Measurements from ENCODE around the gene CCDC57. TPM values are rescaled to one million over a fixed set of nuclear protein-coding genes. Genes with fewer than 3 reads are reported as not detected.

The CCDC57 gene
- total RNA-seq, 6 experiments from 2014 or later, result 10.1 to 37.4 (median 17.2) TPM

DNA sequence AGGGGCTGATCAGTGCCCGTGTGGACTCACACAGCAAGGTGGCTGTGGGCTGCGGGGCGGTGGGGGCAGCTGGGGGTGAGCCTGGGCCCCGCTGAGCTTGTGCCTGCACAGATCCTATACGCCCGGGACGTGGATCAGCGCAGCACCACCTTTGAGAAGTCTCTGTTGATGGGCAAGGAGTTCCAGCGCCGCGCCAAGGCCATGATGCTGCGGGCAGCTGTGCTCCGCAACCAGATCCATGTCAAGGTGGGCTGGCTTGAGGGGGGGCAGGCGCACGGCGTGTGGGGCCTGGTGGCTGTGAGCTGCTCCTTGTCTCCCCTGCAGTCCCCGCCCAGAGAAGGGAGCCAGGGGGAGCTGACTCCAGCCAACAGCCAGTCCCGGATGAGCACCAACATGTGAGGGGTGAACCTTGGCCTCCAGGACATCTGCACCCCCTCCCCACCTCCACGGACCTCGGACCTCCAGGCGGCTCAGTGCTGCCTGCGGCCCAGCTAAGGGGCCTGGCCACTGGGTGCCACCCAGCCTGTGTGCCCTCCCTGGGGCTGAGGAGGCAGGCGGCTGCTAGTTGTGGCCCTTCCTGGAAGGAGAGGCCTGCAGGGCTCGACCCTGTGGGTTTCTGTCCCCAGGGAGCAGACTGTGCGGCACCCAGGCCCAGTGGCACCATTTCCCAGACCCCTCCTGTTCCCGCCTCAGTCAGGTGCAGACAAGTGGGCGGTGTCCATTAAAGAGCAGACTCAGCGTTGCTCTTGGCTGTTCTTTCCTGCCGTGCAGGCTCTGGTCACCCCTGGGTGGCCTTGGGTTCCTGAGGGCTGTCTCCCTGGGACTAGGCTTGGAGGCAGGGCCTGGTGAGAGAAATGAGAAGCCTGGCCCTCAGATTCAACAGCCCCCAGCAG, 155.7 kb downstream of the CCDC57 start:
- Histone ChIP-seq H3K4me1 (peaks cover 0 to 13% (median 2%) of the 10 kb centered on the region in 4 donors), H3K4me3 (no peak overlapping the region), H3K9me3 (no peaks in the 10 kb centered on the region), H3K36me3 (peaks cover 0 to 59% (median 0%) of the 10 kb centered on the region in 4 donors), H3K27ac (no peak overlapping the region), H3K27me3 (no peaks in the 10 kb centered on the region)
- WGBS (ENCODE audit: insufficient coverage, low coverage, low lambda C conversion rate, missing lambda C conversion rate), result 18% methylated on average over 3 of the region's 29 CpGs
- intact Hi-C loops (cut with DNase I), result no loop called here
- DNase-seq, result peak in 1 of 3 donors; percentile 51
- ATAC-seq, result peak in 1 of 4 donors; percentile 7
- no peak for TF ChIP-seq POLR2A (IDR thresholded peaks at IDR 0.05)
- TF ChIP-seq, protein P1, sequence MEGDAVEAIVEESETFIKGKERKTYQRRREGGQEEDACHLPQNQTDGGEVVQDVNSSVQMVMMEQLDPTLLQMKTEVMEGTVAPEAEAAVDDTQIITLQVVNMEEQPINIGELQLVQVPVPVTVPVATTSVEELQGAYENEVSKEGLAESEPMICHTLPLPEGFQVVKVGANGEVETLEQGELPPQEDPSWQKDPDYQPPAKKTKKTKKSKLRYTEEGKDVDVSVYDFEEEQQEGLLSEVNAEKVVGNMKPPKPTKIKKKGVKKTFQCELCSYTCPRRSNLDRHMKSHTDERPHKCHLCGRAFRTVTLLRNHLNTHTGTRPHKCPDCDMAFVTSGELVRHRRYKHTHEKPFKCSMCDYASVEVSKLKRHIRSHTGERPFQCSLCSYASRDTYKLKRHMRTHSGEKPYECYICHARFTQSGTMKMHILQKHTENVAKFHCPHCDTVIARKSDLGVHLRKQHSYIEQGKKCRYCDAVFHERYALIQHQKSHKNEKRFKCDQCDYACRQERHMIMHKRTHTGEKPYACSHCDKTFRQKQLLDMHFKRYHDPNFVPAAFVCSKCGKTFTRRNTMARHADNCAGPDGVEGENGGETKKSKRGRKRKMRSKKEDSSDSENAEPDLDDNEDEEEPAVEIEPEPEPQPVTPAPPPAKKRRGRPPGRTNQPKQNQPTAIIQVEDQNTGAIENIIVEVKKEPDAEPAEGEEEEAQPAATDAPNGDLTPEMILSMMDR (IDR thresholded peaks at IDR 0.05), result no peak

DNA sequence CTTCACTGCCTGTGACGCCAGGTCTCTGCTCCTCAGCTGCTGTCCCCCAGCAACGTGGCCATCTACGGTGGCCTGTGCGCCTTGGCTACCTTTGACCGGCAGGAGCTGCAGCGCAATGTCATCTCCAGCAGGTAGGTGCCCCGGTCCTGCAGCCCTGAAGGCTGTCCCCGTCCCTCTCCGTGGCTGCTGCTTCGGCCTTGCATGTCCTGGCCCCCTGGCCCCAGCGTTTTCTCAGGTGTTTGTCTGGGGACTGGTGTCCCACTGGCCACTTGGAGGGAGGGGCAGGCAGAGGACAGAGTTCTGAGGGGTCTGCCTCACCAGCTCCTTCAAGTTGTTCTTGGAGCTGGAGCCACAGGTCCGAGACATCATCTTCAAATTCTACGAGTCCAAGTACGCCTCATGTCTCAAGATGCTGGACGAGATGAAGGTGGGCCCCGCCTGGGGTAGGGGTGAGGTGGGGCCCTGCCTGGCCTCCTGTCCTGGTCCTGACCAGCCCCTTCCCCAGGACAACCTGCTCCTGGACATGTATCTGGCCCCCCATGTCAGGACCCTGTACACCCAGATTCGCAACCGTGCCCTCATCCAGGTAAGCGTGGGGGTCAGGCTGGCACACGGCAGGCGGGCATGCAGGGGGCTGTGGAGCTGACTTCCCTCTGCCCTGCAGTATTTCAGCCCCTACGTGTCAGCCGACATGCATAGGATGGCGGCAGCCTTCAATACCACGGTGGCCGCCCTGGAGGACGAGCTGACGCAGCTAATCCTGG, 156.5 kb downstream of the CCDC57 start:
- no peak overlapping the region for H3K27ac ChIP-seq
- no peak overlapping the region for H3K4me3 ChIP-seq
- TF ChIP-seq, protein P1 (IDR thresholded peaks at IDR 0.05), result no peak
- TF ChIP-seq POLR2A (IDR thresholded peaks at IDR 0.05), result no peak
- H3K9me3 ChIP-seq, result no peaks in the 10 kb centered on the region
- H3K27me3 ChIP-seq, result no peaks in the 10 kb centered on the region
- H3K4me1 ChIP-seq, result peaks cover 0 to 13% (median 3%) of the 10 kb centered on the region in 4 donors
- no peak for ATAC-seq
- intact Hi-C loops (cut with DNase I), result no loop called here
- peak in 1 of 3 donors; percentile 39 for DNase-seq
- WGBS (ENCODE audit: insufficient coverage, low coverage, low lambda C conversion rate, missing lambda C conversion rate), result 85% methylated on average over 4 of the region's 28 CpGs
- H3K36me3 ChIP-seq, result peaks cover 0 to 53% (median 0%) of the 10 kb centered on the region in 4 donors

DNA sequence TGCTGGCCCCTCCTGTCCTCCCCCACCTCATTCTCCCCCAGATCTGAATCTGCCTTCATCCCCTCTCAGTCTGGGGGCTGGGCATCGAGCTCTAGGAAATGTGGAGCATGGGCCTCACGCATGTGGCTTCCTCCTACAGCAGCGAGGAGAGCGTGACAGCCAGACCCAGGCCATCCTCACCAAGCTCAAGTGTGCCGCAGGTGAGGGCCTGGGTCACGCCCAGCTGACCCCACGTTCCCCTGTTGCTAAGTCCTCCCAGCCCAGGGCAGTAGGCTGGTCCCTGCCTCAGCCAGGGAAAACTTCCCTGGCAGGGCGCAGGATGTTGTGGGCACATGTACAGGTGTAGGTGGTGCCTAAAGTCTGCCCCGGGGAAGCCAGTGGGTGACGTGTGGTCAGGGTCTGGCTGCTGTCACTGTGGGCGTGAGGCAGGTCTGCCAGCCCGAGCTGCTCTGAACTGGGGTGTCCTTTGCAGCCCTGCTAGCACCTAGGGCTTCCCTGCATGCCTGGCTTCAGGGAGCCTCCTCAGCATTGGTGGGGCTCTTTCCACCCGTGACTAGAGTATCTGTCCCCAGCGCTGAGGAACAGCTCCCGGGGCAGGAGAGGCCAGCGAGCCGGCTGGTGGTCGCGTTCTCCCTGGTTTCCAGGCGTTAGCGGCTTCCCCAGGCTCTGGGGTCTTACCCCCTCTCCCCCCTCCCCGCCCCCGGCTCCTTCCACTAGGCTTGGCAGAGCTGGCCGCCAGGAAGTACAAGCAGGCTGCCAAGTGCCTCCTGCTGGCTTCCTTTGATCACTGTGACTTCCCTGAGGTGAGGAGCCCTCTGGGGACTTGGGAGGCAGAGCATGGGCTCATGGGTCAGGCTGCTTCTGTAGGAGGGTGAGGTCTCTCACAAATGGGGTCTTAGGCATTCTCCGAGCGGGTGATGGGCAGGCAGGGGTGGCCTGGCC, 157.3 kb downstream of the CCDC57 start:
- peak in 1 of 3 donors; percentile 38 for DNase-seq
- peaks cover 0 to 45% (median 0%) of the 10 kb centered on the region in 4 donors for H3K36me3 ChIP-seq

More for the DNA sequence above, 157.3 kb downstream of the CCDC57 start:
- no peak for ATAC-seq
- intact Hi-C loops (cut with DNase I), result no loop called here
- WGBS (ENCODE audit: insufficient coverage, low coverage, low lambda C conversion rate, missing lambda C conversion rate), result 80% methylated on average over 1 of the region's 26 CpGs
- Histone ChIP-seq H3K4me3 (no peak overlapping the region), H3K27ac (no peak overlapping the region), H3K27me3 (no peaks in the 10 kb centered on the region), H3K4me1 (peaks cover 0 to 13% (median 6%) of the 10 kb centered on the region in 4 donors), H3K9me3 (no peaks in the 10 kb centered on the region)
- no peak for TF ChIP-seq POLR2A (IDR thresholded peaks at IDR 0.05)
- TF ChIP-seq, protein P1 (IDR thresholded peaks at IDR 0.05), result no peak

Measured in right lobe of liver (tissue), 6 donors.